HG02763 (cell line): ENCODE data around the gene ANGEL2.

Experiments used
- ATAC-seq: cut with Tn5 transposase; IDR thresholded peaks from one replicate; pipeline ENCODE4 v1.9.1; 2021; ENCODE audit warnings: mild to moderate bottlenecking, moderate library complexity; ENCODE audit not compliant: unreplicated experiment

ANGEL2 gene

DNA sequence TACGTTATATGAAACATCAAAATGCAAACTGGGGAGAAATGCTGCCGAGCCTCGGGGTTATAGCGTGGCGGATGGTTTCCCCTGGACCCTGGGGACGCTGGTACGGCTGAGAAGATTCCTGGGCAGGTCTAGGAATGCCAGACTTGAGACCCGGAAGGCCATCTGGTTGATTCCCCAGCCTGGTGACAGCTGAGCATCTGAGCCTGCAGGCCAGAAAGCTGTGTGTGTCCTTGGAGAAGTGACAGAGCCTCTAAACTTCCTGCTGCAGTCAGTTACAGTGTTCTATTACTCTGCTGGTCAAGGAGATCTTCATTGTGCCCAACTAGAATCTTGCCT, 63.1 kb downstream of the ANGEL2 start:
- ATAC-seq = no peak

DNA sequence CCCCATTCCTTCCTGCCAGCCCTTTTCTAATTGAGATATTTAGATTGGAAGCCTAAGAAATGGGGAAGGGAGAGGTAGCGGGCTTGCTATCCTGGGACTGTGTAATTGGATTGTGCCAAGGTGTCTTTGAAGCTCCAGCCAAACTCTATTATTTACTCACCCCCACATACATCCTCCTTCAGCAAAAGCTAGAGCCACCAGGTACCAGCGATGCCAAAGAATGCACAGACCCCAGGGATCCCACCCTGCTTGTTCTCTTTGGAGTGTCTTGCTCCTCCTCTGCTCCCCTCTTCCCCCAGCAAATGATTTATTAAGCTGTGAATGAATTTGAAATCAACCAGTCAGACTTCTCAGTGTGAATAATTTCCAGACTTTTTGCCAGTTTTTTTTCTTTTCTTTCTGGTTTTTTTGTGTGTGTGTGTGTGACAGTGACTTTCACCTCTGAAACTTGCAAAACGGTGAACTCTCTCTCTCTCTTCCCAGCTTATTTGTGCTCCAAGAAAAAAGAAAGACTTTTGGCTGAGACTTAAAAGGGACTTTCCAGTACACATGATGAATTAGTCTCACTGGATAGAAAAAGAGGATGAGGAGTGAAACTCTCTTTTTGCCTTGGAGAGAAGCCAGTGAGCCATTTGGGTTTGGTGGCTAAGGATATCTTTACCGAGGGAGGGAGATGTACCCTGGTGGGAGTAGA, 63.6 kb downstream of the ANGEL2 start:
- ATAC-seq = no peak

DNA sequence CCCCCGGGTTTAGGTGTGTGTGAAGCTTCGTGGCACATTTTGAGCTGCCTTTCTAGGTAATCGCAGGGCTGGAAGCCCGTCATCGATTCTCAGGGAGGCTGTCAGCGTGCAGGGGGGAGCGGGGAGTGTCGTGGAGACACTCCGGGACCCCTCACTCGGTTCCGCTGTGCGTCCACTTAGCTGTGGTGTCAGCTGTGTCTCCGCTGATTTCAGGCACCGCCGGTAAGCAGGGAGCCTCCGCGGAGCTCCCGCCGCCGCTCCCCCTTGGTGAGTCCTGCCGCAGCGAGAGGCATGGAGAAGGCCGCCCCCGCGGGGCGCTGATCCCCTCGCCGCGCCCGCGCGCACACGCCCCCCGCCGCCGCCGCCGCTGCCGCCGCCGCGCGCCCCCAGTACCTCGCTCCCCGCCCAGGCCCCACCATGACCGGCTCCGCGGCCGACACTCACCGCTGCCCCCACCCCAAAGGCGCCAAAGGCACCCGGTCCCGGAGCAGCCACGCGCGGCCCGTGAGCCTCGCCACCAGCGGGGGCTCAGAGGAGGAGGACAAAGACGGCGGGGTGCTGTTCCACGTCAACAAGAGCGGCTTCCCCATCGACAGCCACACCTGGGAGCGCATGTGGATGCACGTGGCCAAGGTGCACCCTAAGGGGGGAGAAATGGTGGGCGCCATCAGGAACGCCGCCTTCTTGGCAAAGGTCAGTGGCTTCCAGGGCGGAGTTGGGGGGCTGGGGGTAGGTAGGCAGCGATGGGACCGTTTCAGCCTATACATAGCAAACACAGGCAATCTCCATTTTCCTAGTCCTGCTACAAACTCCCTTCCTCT, 64.3 kb downstream of the ANGEL2 start:
- ATAC-seq = no peak

DNA sequence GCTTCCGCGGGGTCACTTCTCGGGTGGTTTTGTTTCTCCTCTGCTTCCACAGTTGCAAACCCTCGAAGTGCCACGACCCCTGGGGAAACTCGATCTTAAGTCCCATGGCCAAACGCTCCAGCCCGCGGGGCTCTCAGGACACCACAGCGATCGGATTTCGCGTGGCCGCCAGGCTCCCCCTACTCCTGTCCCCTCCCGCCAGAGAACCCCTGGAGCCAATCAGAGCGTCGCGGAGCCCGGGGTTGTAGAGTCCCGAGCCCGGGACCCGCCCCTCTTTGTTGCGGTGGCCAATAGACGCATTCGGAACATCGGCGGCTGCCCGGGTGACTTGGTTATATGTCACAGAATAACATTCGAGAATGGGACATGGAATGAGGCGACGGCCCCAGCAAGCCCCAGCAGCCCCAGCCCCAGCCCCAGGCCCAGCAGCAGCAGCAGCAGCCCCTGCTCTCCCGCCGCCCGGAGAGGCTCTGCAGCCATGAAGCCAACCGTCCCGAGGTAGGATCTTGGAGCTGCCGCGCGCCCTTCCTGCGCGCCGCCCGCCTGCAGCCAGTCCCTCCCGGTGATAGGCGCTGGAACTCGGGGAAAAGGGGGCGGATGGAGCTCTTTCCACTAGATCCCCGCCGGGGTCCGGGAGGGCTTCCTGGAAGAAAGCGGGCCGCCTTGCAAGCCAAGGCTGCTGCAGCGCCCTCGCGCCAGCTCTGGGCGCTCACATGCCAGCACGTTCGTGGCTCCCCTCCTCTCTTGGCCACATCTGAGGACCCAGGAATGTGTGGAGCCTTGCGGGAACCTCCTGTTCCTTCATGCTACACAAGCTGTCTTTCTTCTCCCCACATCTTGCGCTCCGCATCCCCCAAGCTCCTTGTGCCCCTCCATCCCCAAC, 65.2 kb downstream of the ANGEL2 start, which contains the start of gene VASH2:
TSS of gene VASH2 (plus strand) at position 299 of the 883 bp plus-strand sequence. CDS start 1,002 bp downstream, outside the sequence.
- peak; percentile 94 for ATAC-seq

DNA sequence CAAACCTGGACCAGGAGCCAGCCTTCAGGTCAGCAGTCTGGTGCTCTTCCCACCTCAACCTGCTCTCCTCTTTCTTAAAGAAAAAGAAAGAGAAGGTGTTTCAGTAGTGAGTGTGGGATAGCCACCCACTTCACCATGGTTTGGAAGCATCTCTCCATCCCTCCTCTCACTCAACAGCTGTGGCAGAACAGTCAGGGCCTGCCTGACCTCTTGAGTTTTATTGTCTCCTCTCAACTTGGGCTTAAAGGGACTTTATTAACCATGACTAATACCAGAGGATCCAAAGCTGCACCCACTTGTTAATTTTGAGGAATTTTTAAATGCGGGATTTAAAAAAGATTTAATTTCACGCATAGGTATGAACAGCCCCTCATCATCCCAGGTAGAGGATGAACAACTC, 65.9 kb downstream of the ANGEL2 start:
- ATAC-seq = no peak

DNA sequence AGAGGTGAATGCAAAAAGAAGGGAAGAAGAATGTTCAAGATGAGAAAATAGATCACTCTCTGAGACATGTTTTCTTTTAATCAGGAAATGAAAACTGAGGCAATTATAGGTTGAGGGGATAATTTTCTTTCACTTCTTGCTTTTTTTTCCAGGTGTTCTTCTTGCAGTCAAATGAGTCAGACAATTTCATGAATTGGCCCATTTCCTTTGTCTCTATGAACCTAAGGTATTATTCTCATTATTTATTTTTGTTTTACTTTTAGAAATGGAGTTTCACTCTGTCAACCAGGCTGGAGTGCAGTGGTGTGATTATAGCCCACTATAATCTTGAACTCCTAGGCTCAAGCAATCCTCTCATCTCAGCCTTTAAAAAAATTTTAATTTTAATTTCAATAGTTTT, 68.8 kb downstream of the ANGEL2 start:
- no peak for ATAC-seq

DNA sequence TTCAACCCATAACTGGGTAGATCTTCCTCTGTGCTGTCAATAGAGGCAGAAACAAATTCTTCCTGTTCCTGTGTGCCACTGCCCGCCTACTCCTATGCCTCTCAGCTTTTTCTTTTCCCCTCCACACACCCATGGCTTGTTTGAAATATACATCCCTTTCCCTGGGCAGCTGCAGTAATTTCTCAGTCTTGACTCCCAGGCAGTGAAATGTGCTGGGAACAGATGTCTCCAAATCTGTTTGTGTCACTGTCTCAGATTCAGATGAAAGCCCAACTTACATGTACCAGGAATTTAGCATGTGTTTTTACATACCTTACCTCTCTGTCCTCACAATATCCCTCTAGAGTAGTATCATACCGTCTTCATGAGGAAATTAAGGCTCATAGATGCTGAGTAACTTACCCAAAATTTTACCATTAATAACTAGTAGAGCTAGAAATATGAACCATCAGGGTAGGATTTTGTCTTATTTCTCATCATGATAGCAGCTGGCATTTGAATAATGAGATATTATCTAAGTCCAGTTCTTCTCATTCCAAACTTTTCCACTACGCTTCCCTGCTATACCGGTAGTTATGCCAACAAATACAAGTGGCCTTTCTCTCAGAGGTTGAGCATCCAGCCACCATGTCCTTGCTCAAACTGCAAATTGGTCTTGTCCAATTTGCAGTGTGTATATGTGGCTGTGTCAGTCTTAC, 70.1 kb downstream of the ANGEL2 start:
- no peak for ATAC-seq

DNA sequence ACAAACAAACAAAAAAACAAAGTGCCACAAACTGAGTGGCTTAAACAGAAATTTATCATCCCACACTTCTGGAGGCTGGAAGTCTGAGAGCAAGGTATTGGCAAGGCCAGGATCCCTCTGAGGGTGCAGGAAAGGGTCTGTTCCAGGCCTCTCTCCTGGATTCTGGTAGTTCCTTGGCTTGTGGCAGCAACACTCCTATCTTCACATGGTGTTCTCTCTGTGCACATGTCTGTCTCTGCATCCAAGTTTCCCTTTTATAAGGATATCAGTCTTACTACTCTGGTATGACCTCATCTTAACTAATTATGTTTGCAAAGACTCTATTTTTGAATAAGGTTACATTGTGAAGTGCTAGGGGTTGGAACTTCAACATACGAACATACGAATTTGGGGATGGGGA, 70.6 kb downstream of the ANGEL2 start:
- no peak for ATAC-seq

DNA sequence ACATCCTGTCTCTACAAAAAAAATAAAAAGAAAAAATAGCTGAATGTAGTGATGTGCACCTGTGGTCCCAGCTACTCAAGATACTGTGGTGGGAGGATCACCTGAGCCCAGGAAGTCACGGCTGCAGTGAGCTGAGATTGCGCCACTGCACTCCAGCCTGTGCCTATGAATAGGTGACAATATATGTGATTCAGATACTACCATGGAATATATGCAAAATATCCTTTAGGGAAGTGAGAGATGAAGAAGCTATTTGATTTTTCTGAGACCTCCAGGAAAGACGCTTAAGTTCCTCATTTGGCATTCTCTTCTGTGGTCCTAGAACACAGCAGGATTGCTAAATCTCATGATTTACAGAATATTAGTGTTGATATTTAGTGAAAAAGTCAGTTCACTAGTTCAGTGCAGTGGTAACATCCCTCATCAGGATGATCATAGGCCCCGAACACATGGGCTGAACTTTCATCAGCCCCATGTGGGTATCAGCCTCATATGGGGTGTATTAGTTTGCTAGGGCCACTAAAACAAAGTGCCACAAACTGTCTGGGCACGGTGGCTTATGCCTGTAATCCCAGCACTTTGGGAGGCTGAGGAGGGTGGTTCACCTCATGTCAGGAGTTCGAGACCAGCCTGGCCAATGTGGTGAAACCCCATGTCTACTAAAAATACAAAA, 71.3 kb downstream of the ANGEL2 start:
- peak; percentile 41 for ATAC-seq

DNA sequence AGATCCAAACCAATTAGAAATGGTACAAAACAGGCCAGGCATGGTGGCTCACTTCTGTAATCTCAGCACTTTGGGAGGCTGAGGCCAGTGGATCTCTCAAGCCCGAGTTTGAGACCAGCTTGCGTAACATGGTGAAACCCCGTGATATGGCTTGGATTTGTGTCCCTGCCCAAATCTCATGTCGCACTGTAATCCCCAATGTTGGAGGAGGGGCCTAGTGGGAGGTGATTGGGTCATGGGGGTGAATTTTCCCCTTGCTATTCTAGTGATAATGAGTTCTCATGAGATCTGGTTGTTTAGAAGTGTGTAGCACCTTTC, 72.3 kb downstream of the ANGEL2 start:
- ATAC-seq = no peak

DNA sequence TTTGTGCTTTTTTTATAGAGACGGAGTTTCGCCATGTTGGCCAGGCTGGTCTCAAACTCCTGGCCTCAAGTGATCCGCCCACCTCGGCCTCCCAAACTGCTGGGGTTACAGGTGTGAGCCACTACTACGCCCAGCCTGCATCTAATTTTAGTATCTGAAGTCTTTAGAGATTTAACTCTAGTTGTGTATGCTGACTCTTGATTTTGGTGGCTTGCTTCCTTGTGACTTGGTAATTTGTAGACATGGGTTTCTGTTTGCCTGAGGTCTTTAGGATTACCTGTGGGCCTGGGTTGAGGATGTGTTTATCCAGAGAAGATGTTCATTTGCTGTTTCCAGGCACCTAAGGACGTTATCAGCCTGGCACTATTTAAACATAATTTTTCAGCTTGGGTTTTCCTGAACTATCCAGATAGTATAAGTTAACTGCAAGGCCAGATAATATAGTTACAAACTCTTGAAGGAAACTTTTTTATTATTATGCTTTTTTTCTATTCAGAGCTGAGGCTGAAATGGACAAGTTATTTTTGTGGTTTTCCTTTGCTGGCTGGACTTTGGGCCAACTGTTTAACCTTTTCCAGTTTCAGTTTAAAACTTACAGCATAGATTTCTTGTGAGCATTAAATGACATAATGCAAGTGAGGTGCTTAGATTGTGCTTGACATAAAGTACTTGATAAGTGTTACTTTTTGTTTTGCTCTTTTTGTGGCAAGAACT, 72.8 kb downstream of the ANGEL2 start:
- ATAC-seq = no peak
